IMR-90 (cell line): Measurements from ENCODE around the gene SERTAD4. TPM values are rescaled to one million over a fixed set of nuclear protein-coding genes. Genes with fewer than 3 reads are reported as not detected.

Experiments used
- ATAC-seq: fragments of 200-7000 bp; cut with Tn5 transposase; 2 replicates; pipeline ENCODE4 v1.9.1; 2020; ENCODE audit warnings: low read depth, mild to moderate bottlenecking, moderate library complexity
- BruUV-seq: library from RNA; stranded (reverse); fragments of 400-500 nt; replicated peaks from 2 replicates; lab custom pipeline; 2021; lab: Mats Ljungman, UMichigan
- CTCF ChIA-PET: fragments of 300-600 bp; formaldehyde crosslinking; extraction: SDS; loops from one replicate; lab custom pipeline; 2021; ENCODE audit warnings: antibody characterized with exemption; lab: Yijun Ruan, JAX
- POLR2A ChIA-PET: fragments of 300-600 bp; sonication (Branson Sonifier 250); formaldehyde crosslinking; loops from one replicate; lab custom pipeline; 2022; ENCODE audit warnings: antibody characterized with exemption; ENCODE audit not compliant: unreplicated experiment; lab: Charles Lee
- DNase-seq: peaks from one replicate; pipeline ENCODE4 v3.0.0; 2013
- H2AFZ ChIP-seq: replicated peaks from 2 replicates; pipeline ENCODE3; 2013; ENCODE audit warnings: low read length, mild to moderate bottlenecking; ENCODE audit not compliant: poor library complexity
- H2AK5ac ChIP-seq: 2 replicates; pipeline ENCODE4 v1.6.1; 2013; ENCODE audit warnings: low read depth, low read length, inconsistent platforms
- H2AK9ac ChIP-seq: replicated peaks from 2 replicates; pipeline ENCODE3; 2013; ENCODE audit warnings: mild to moderate bottlenecking, low read depth, low read length, moderate library complexity; ENCODE audit not compliant: poor library complexity
- H2BK120ac ChIP-seq: 2 replicates; pipeline ENCODE4 v1.6.1; 2013; ENCODE audit warnings: low read depth, low read length, inconsistent platforms
- H2BK15ac ChIP-seq: 3 replicates; pipeline ENCODE4 v1.6.1; 2013; ENCODE audit warnings: low read depth, low read length, inconsistent platforms
- H2BK20ac ChIP-seq: 2 replicates; pipeline ENCODE4 v1.6.1; 2013; ENCODE audit warnings: low read depth, mild to moderate bottlenecking, inconsistent platforms, low read length, moderate library complexity
- H2BK5ac ChIP-seq: 2 replicates; pipeline ENCODE4 v1.6.1; 2013; ENCODE audit warnings: mild to moderate bottlenecking, low read depth, low read length, inconsistent platforms; ENCODE audit not compliant: poor library complexity, severe bottlenecking
- H3K14ac ChIP-seq: replicated peaks from 2 replicates; pipeline ENCODE4 v1.6.1; 2013; ENCODE audit warnings: low read depth, low read length, inconsistent platforms
- H3K18ac ChIP-seq: 2 replicates; pipeline ENCODE4 v1.6.1; 2013; ENCODE audit warnings: low read depth, low read length, control low read depth
- H3K23ac ChIP-seq: 2 replicates; pipeline ENCODE4 v1.6.1; 2013; ENCODE audit warnings: low read depth, low read length, inconsistent platforms
- H3K27ac ChIP-seq: 2 replicates; pipeline ENCODE4 v1.5.1; 2013; ENCODE audit warnings: mild to moderate bottlenecking, control low read depth, low read length; ENCODE audit not compliant: insufficient read depth
- H3K27me3 ChIP-seq: 2 replicates; pipeline ENCODE4 v1.6.1; 2013; ENCODE audit warnings: low read length; ENCODE audit not compliant: control insufficient read depth, insufficient read depth
- H3K36me3 ChIP-seq: 2 replicates; pipeline ENCODE4 v1.6.1; 2013; ENCODE audit warnings: low read length, mixed read lengths; ENCODE audit not compliant: control insufficient read depth, insufficient read depth
- H3K4ac ChIP-seq: 2 replicates; pipeline ENCODE4 v1.6.1; 2013; ENCODE audit warnings: low read depth, low read length, inconsistent platforms
- H3K4me1 ChIP-seq: 2 replicates; pipeline ENCODE4 v1.6.1; 2013; ENCODE audit warnings: low read length, mixed read lengths; ENCODE audit not compliant: control insufficient read depth, insufficient read depth
- H3K4me2 ChIP-seq: 2 replicates; pipeline ENCODE4 v1.6.1; 2013; ENCODE audit warnings: low read depth, mild to moderate bottlenecking, control low read depth, low read length, moderate library complexity
- H3K4me3 ChIP-seq: 2 replicates; pipeline ENCODE4 v1.5.1; 2013; ENCODE audit warnings: low read depth, mild to moderate bottlenecking, control low read depth, low read length, moderate library complexity; ENCODE audit not compliant: insufficient read depth
- H3K56ac ChIP-seq: 2 replicates; pipeline ENCODE4 v1.6.1; 2013; ENCODE audit warnings: low read length, inconsistent platforms; ENCODE audit not compliant: insufficient read depth; ENCODE audit errors: extremely low read depth
- H3K79me1 ChIP-seq, 2 experiments: 2 replicates each; pipeline ENCODE4 v1.6.1; 2013; ENCODE audit warnings: low read length in 2 of 2, inconsistent platforms in 1 of 2, low read depth in 1 of 2
- H3K9ac ChIP-seq: 2 replicates; pipeline ENCODE4 v1.6.1; 2013; ENCODE audit warnings: low read depth, low read length, control low read depth
- H3K9me1 ChIP-seq: 2 replicates; pipeline ENCODE4 v1.6.1; 2013; ENCODE audit warnings: low read length, inconsistent platforms; ENCODE audit not compliant: insufficient read depth
- H3K9me3 ChIP-seq: 2 replicates; pipeline ENCODE4 v1.6.1; 2013; ENCODE audit warnings: low read length; ENCODE audit not compliant: control insufficient read depth, insufficient read depth
- H4K20me1 ChIP-seq: 2 replicates; pipeline ENCODE4 v1.6.1; 2013; ENCODE audit warnings: low read length, inconsistent platforms; ENCODE audit not compliant: insufficient read depth
- H4K5ac ChIP-seq: 2 replicates; pipeline ENCODE4 v1.6.1; 2013; ENCODE audit warnings: mild to moderate bottlenecking, low read depth, low read length, control low read depth
- H4K8ac ChIP-seq, 2 experiments: 2 replicates each; pipeline ENCODE4 v1.6.1; 2013; ENCODE audit warnings: low read depth in 2 of 2, low read length in 2 of 2, control low read depth in 1 of 2, inconsistent platforms in 1 of 2
- H4K91ac ChIP-seq: 2 replicates; pipeline ENCODE4 v1.6.1; 2013; ENCODE audit warnings: low read depth, low read length, inconsistent platforms; ENCODE audit not compliant: insufficient read depth
- BHLHE40 ChIP-seq: fragments of 150-350 bp; IDR thresholded peaks from 2 replicates; pipeline ENCODE4 v1.6.1; 2016; ENCODE audit warnings: mild to moderate bottlenecking, low read depth, low read length
- CHD1 ChIP-seq: IDR thresholded peaks from 2 replicates; pipeline ENCODE4 v1.6.1; 2012; ENCODE audit warnings: low read depth, low read length, improper control_type of control experiment
- FOS ChIP-seq: fragments of 150-350 bp; IDR thresholded peaks from 2 replicates; pipeline ENCODE4 v1.6.1; 2016; ENCODE audit warnings: low read depth, low read length
- MAFK ChIP-seq: IDR thresholded peaks from 2 replicates; pipeline ENCODE4 v1.6.1; 2012; ENCODE audit warnings: low read depth, low read length, improper control_type of control experiment
- MAZ ChIP-seq: IDR thresholded peaks from 2 replicates; pipeline ENCODE4 v1.6.1; 2012; ENCODE audit warnings: low read depth, mild to moderate bottlenecking, low read length, improper control_type of control experiment, moderate library complexity, borderline replicate concordance
- MXI1 ChIP-seq: IDR thresholded peaks from 2 replicates; pipeline ENCODE4 v1.6.1; 2012; ENCODE audit warnings: low read depth, mild to moderate bottlenecking, low read length, moderate library complexity, borderline replicate concordance
- NFE2L2 ChIP-seq: fragments of 150-350 bp; IDR thresholded peaks from 2 replicates; pipeline ENCODE4 v1.6.1; 2016; ENCODE audit warnings: low read depth, mild to moderate bottlenecking, low read length
- POLR2A ChIP-seq: IDR thresholded peaks from 2 replicates; pipeline ENCODE4 v1.6.1; 2012; ENCODE audit warnings: mild to moderate bottlenecking, low read depth, low read length
- RAD21 ChIP-seq: IDR thresholded peaks from 2 replicates; pipeline ENCODE4 v1.6.1; 2012; ENCODE audit warnings: low read length, improper control_type of control experiment
- RCOR1 ChIP-seq: IDR thresholded peaks from 2 replicates; pipeline ENCODE4 v1.6.1; 2012; ENCODE audit warnings: mild to moderate bottlenecking, low read length, improper control_type of control experiment; ENCODE audit not compliant: insufficient replicate concordance
- RFX5 ChIP-seq: IDR thresholded peaks from 2 replicates; pipeline ENCODE4 v1.8.0; 2012; ENCODE audit warnings: low read depth, mild to moderate bottlenecking, low read length, moderate library complexity
- SMC3 ChIP-seq: fragments of 150-350 bp; IDR thresholded peaks from 2 replicates; pipeline ENCODE4 v1.6.1; 2016; ENCODE audit warnings: low read depth, mild to moderate bottlenecking, antibody characterized with exemption, low read length, moderate library complexity
- USF2 ChIP-seq: fragments of 150-350 bp; IDR thresholded peaks from 2 replicates; pipeline ENCODE4 v1.6.1; 2017; ENCODE audit warnings: mild to moderate bottlenecking, antibody characterized with exemption, low read length, low read depth
- WGBS, 2 experiments: methylation state at CpG; one replicate each; pipeline versions ENCODE4 v1.1.5 to v1.1.7; 2013; ENCODE audit warnings: missing lambda C conversion rate in 2 of 2; ENCODE audit not compliant: insufficient read length in 1 of 2; ENCODE audit errors: extremely low coverage in 2 of 2; 5-methylcytosine and 5-hydroxymethylcytosine counted together
- dilution Hi-C: fragments of 300-500 bp; cut with HindIII; formaldehyde crosslinking; loops from one replicate; pipeline ENCODE4 v1.14.3; 2018; ENCODE audit warnings: low sequenced_read_pairs; ENCODE audit not compliant: unreplicated experiment
- in situ Hi-C: fragments of 300-500 bp; cut with MboI; formaldehyde crosslinking; loops from 3 replicates; pipeline ENCODE4 v1.14.3; 2019; ENCODE audit warnings: low sequenced_read_pairs, inconsistent platforms, mixed read lengths
- intact Hi-C: fragments of 100-400 bp; cut with micrococcal nuclease; formaldehyde crosslinking; loops from 2 replicates; pipeline ENCODE4 v1.10.0; 2022
- polyA plus RNA-seq, 3 experiments: library from polyadenylated mRNA; depleted of rRNA; stranded (reverse); fragments of >200 nt; gene quantifications; 2 replicates each; pipeline ENCODE4 v1.2.3, GENCODE V29; 2012; ENCODE audit warnings: low replicate concordance in 1 of 3
- total RNA-seq: library from RNA; depleted of rRNA; stranded (reverse); fragments of >200 nt; gene quantifications from 2 replicates; pipeline ENCODE4 v1.2.3, GENCODE V29; 2012
- TF ChIP-seq, protein P1 (sequence below): fragments of 150-350 bp; IDR thresholded peaks from 2 replicates; pipeline ENCODE4 v1.6.1; 2016; ENCODE audit warnings: low read depth, mild to moderate bottlenecking, low read length, moderate library complexity, borderline replicate concordance

SERTAD4 gene
- total and polyA plus RNA-seq, 2 of the 4 experiments (the other 2 are of a cell fraction), result under 0.01 to 0.22 TPM

DNA sequence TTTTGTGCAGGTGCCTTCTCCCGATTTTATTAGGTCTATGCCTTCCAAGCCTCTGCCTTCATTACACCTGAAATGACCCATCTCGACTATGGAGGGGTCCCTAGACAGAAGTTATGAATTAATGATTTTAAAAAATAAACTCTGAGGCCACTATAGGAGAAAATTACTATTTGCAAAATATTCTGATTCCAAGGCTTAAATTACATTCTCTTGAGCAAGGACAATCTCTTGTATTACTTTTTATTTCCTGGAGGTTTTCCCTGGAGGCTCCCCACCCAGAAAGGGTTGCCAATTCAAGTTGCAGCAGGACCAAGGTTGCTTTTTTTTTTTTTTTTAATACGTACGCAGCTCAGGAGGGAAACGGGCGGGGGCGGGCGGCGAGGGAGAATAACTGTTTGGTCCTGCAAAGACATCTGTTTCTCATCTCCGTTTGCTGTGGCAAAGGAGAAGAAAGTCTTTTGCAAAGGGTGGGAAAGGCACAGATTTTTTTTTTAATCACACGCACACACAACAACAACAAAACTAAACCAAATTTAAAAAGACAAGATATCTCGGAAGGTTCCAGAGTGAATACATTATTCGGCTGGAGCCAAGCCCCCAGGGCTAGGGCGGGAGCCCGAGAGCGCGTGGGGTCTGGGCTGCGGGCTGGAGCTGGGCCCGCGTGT, 618 bp upstream of the SERTAD4 start (continued):
- TF ChIP-seq MAFK, result no peak
- no peak for TF ChIP-seq CHD1
- TF ChIP-seq MXI1, result no peak
- no peak for TF ChIP-seq POLR2A
- no peak for TF ChIP-seq RFX5
- no peak for TF ChIP-seq MAZ

DNA sequence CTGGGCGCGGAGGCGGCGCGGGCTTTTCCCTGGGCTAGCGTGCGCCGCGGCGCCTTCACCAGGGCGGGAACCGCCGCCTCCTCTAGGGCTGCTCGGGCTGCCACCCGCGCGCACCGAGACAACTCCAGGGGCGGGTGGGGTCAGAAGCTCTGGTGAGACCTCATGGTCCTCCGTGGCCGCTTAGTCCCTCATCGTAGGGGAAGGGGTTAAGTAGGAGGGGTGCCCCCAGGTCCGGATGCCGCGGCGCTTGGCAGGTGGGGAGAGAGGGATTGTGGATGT, 559 bp downstream of the SERTAD4 start:
- Histone ChIP-seq H3K27ac (no peak overlapping the region; the same call in 1 of the 2 replicates), H2BK5ac (no peak overlapping the region), H2BK120ac (peak overlapping the region; percentile 97), H3K4me3 (peak overlapping the region; percentile 60), H2AK5ac (no peak overlapping the region), H2BK20ac (peak overlapping the region; percentile 43; the same call in 1 of the 2 replicates), H4K5ac (no peak overlapping the region), H3K14ac (no peak overlapping the region), H3K4me2 (peak overlapping the region; percentile 96), H2AK9ac (peak overlapping the region; percentile 61), H3K27me3 (peaks cover 55% of the 10 kb centered on the region), H2AFZ (peak overlapping the region; percentile 93), H3K56ac (no peak overlapping the region), H3K4me1 (peaks cover 7% of the 10 kb centered on the region; the same call in 1 of the 2 replicates), H3K4ac (peak overlapping the region; percentile 95), H3K36me3 (no peaks in the 10 kb centered on the region), H3K79me1 (no peaks in the 10 kb centered on the region), H3K23ac (no peak overlapping the region; the same call in 1 of the 2 replicates), H4K20me1 (no peaks in the 10 kb centered on the region), H3K9ac (no peak overlapping the region), H3K9me3 (no peaks in the 10 kb centered on the region), H4K8ac (no peak overlapping the region), H3K18ac (no peak overlapping the region), H3K9me1 (peaks cover 8% of the 10 kb centered on the region; the same call in 1 of the 2 replicates), H4K91ac (no peak overlapping the region), H2BK15ac (no peak overlapping the region)
- intact Hi-C loops, result no loop called here
- ChIA-PET POLR2A (no interaction called here), CTCF (interaction anchor here (1.0 to 1.7 kb wide), 2 partner anchors 10 to 57 kb away, joined by 3 to 5 read pairs; no protein-coding TSS in a partner anchor)
- in situ Hi-C loops, result no loop called here
- peak; percentile 63 for ATAC-seq
- dilution Hi-C loops, result no loop called here
- TF ChIP-seq SMC3, result no peak
- TF ChIP-seq USF2, result no peak
- TF ChIP-seq RCOR1, result no peak
- no peak for TF ChIP-seq NFE2L2
- no peak for TF ChIP-seq RAD21
- no peak for TF ChIP-seq MAZ
- TF ChIP-seq, protein P1, sequence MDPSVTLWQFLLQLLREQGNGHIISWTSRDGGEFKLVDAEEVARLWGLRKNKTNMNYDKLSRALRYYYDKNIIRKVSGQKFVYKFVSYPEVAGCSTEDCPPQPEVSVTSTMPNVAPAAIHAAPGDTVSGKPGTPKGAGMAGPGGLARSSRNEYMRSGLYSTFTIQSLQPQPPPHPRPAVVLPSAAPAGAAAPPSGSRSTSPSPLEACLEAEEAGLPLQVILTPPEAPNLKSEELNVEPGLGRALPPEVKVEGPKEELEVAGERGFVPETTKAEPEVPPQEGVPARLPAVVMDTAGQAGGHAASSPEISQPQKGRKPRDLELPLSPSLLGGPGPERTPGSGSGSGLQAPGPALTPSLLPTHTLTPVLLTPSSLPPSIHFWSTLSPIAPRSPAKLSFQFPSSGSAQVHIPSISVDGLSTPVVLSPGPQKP, result no peak
- TF ChIP-seq CHD1, result no peak
- no peak for TF ChIP-seq FOS
- no peak for TF ChIP-seq BHLHE40
- no peak for TF ChIP-seq RFX5
- TF ChIP-seq MXI1, result no peak
- TF ChIP-seq MAFK, result no peak
- BruUV-seq, result no TSS peak
- DNase-seq, result no peak
- 0% methylated on average over 13 of the region's 26 CpGs; no CpG with 5 or more reads in 1 of the 2 experiments for WGBS, 2 experiments
